Islet precursor cell (in vitro differentiated cells): ENCODE measurements around the gene GPR162.

ENCODE experiments used
- DNase-seq: peaks from one replicate; pipeline ENCODE4 v3.0.0-alpha.2; 2018

The GPR162 gene

GRCh38 chr12:6839482-6840201 lies 18.0 kb downstream of the GPR162 start:
- no peak for DNase-seq

- no peak for DNase-seq
Measured at GRCh38 chr12:6840330-6840729, 18.7 kb downstream of the GPR162 start.

GRCh38 chr12:6840761-6841515 lies 19.3 kb downstream of the GPR162 start, which contains the start of gene GNB3:
Gene GNB3, plus strand, starts transcription at chr12:6840925. Its CDS starts 363 bp downstream, at chr12:6841288.
- no peak for DNase-seq

GRCh38 chr12:6842075-6842474 lies 20.5 kb downstream of the GPR162 start:
- no peak for DNase-seq

- DNase-seq = peak; percentile 81
Measured at GRCh38 chr12:6843118-6843902, 21.7 kb downstream of the GPR162 start.

GRCh38 chr12:6845395-6845794 lies 23.8 kb downstream of the GPR162 start:
- DNase-seq = no peak

GRCh38 chr12:6846316-6846869 lies 24.8 kb downstream of the GPR162 start:
- DNase-seq = no peak

- no peak for DNase-seq
Measured at GRCh38 chr12:6847676-6848075, 26.1 kb downstream of the GPR162 start.

- no peak for DNase-seq
Measured at GRCh38 chr12:6849427-6849826, 27.8 kb downstream of the GPR162 start.

GRCh38 chr12:6849976-6850560 lies 28.4 kb downstream of the GPR162 start:
- no peak for DNase-seq

- DNase-seq = no peak
Measured at GRCh38 chr12:6850796-6851152, 29.2 kb downstream of the GPR162 start.

- DNase-seq = peak; percentile 99
Measured at GRCh38 chr12:6851153-6851920, 29.7 kb downstream of the GPR162 start, which contains the start of gene CDCA3. Gene CDCA3, minus strand, starts transcription at chr12:6851286. Its CDS starts 334 bp downstream, at chr12:6850952.

GRCh38 chr12:6851921-6852650 lies 30.5 kb downstream of the GPR162 start, which contains the start of gene USP5:
Gene USP5, plus strand, starts transcription at chr12:6852150. Its CDS starts 30 bp downstream, at chr12:6852180.
- peak; percentile 100 for DNase-seq

GRCh38 chr12:6852651-6853354 lies 31.2 kb downstream of the GPR162 start:
- DNase-seq = peak; percentile 89

GRCh38 chr12:6853626-6854025 lies 32.0 kb downstream of the GPR162 start:
- DNase-seq = no peak

GRCh38 chr12:6854036-6854435 lies 32.4 kb downstream of the GPR162 start:
- DNase-seq = no peak

- DNase-seq = no peak
Measured at GRCh38 chr12:6855322-6855721, 33.7 kb downstream of the GPR162 start.

GRCh38 chr12:6858799-6859198 lies 37.2 kb downstream of the GPR162 start:
- DNase-seq = no peak

- peak; percentile 38 for DNase-seq
Measured at GRCh38 chr12:6860116-6860515, 38.5 kb downstream of the GPR162 start.

GRCh38 chr12:6860942-6861341 lies 39.3 kb downstream of the GPR162 start:
- DNase-seq = no peak
